ENCODE measurements around the gene FREM1. TPM values are rescaled to one million over a fixed set of nuclear protein-coding genes. Genes with fewer than 3 reads are reported as not detected.

The FREM1 gene
- total RNA-seq, 1 experiment from 2014 or later: 0.50 TPM

GRCh38 chr9:14863402-14863801, 46.8 kb downstream of the FREM1 start:
- Histone ChIP-seq H3K9me3 (no peaks in the 10 kb centered on the region), H3K4me1 (no peaks in the 10 kb centered on the region), H3K36me3 (ENCODE audit: control insufficient read depth, insufficient read depth, low read length) (no peaks in the 10 kb centered on the region), H3K27me3 (replicated peaks; ENCODE audit: control insufficient read depth, insufficient read depth, low read length) (no peaks in the 10 kb centered on the region), H3K4me3 (ENCODE audit: low read depth, low read length) (no peak overlapping the region)
- H3K4me1 Mint-ChIP-seq (ENCODE audit: low read depth, unreplicated experiment): no peaks in the 10 kb centered on the region
- H3K27me3 Mint-ChIP-seq (ENCODE audit: insufficient read depth, unreplicated experiment): no peaks in the 10 kb centered on the region
- TF ChIP-seq CTCF (IDR thresholded peaks at IDR 0.05; ENCODE audit: insufficient read depth in 1 of 2, low read depth in 1 of 2, low read length in 1 of 2, severe bottlenecking in 1 of 2, unreplicated experiment in 1 of 2): no peak
- H3K9me3 Mint-ChIP-seq (ENCODE audit: unreplicated experiment): no peaks in the 10 kb centered on the region
- H3K36me3 Mint-ChIP-seq (ENCODE audit: insufficient read depth, unreplicated experiment): no peaks in the 10 kb centered on the region
- DNase-seq: no peak
- intact Hi-C loops (cut with micrococcal nuclease; ENCODE audit: unreplicated experiment): no loop called here
- ChIA-PET POLR2A (no interaction called here), CTCF (no interaction called here)
- no peak overlapping the region for H3K27ac Mint-ChIP-seq (ENCODE audit: unreplicated experiment)
- no peak overlapping the region for H3K4me3 Mint-ChIP-seq (ENCODE audit: unreplicated experiment)
- no TSS peak for BruUV-seq (replicated peaks)

- intact Hi-C loops (cut with micrococcal nuclease; ENCODE audit: unreplicated experiment): no loop called here
- no peak for TF ChIP-seq CTCF (IDR thresholded peaks at IDR 0.05; ENCODE audit: insufficient read depth in 1 of 2, low read depth in 1 of 2, low read length in 1 of 2, severe bottlenecking in 1 of 2, unreplicated experiment in 1 of 2)
- H3K36me3 ChIP-seq (ENCODE audit: control insufficient read depth, insufficient read depth, low read length): no peaks in the 10 kb centered on the region
- Mint-ChIP-seq H3K27ac (ENCODE audit: unreplicated experiment) (no peak overlapping the region), H3K4me3 (ENCODE audit: unreplicated experiment) (no peak overlapping the region), H3K27me3 (ENCODE audit: insufficient read depth, unreplicated experiment) (no peaks in the 10 kb centered on the region), H3K4me1 (ENCODE audit: low read depth, unreplicated experiment) (no peaks in the 10 kb centered on the region), H3K36me3 (ENCODE audit: insufficient read depth, unreplicated experiment) (no peaks in the 10 kb centered on the region), H3K9me3 (ENCODE audit: unreplicated experiment) (no peaks in the 10 kb centered on the region)
- BruUV-seq (replicated peaks): no TSS peak
- no peak for DNase-seq
- POLR2A ChIA-PET: no interaction called here
- H3K27me3 ChIP-seq (replicated peaks; ENCODE audit: control insufficient read depth, insufficient read depth, low read length): no peaks in the 10 kb centered on the region
- CTCF ChIA-PET: no interaction called here
- no peak overlapping the region for H3K4me3 ChIP-seq (ENCODE audit: low read depth, low read length)
- no peaks in the 10 kb centered on the region for H3K9me3 ChIP-seq
- no peaks in the 10 kb centered on the region for H3K4me1 ChIP-seq
These were observed 52.6 kb downstream of the FREM1 start for GRCh38 chr9:14857449-14858305.

GRCh38 chr9:14849851-14850250, 60.4 kb downstream of the FREM1 start:
- H3K4me1 ChIP-seq: no peaks in the 10 kb centered on the region
- no peaks in the 10 kb centered on the region for H3K36me3 ChIP-seq (ENCODE audit: control insufficient read depth, insufficient read depth, low read length)
- no peak for DNase-seq
- Mint-ChIP-seq H3K4me3 (ENCODE audit: unreplicated experiment) (no peak overlapping the region), H3K4me1 (ENCODE audit: low read depth, unreplicated experiment) (no peaks in the 10 kb centered on the region), H3K36me3 (ENCODE audit: insufficient read depth, unreplicated experiment) (no peaks in the 10 kb centered on the region), H3K27ac (ENCODE audit: unreplicated experiment) (no peak overlapping the region), H3K27me3 (ENCODE audit: insufficient read depth, unreplicated experiment) (peaks cover 2% of the 10 kb centered on the region), H3K9me3 (ENCODE audit: unreplicated experiment) (no peaks in the 10 kb centered on the region)
- no TSS peak for BruUV-seq (replicated peaks)
- H3K9me3 ChIP-seq: no peaks in the 10 kb centered on the region
- H3K4me3 ChIP-seq (ENCODE audit: low read depth, low read length): no peak overlapping the region
- CTCF ChIA-PET: no interaction called here
- no peak for TF ChIP-seq CTCF (IDR thresholded peaks at IDR 0.05; ENCODE audit: insufficient read depth in 1 of 2, low read depth in 1 of 2, low read length in 1 of 2, severe bottlenecking in 1 of 2, unreplicated experiment in 1 of 2)
- POLR2A ChIA-PET: no interaction called here
- intact Hi-C loops (cut with micrococcal nuclease; ENCODE audit: unreplicated experiment): no loop called here
- H3K27me3 ChIP-seq (replicated peaks; ENCODE audit: control insufficient read depth, insufficient read depth, low read length): no peaks in the 10 kb centered on the region

Measured in Caco-2 (cell line).